Measurements from ENCODE around the gene FARSB. TPM values are rescaled to one million over a fixed set of nuclear protein-coding genes. Genes with fewer than 3 reads are reported as not detected.

FARSB gene
- total RNA-seq, 2 experiments from 2014 or later, result 68.3 to 68.6 TPM

DNA sequence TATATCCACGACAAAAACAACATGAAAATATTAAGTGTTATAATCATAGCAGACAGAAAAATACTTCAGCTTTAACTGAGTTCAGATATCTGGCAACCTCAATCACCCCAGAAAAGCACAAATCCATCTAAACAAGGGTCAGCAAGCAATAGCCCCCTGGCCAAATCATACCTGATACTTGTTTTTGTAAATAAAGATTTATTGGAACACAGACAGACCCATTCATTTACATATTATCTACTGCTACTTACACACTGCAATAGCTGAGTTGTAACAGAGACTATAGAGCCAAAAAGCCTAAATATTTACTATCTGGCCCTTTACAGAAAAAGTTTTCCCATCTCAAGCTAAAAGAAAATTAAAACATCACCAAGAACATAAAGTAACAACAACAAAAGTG is 12.8 kb downstream of the FARSB start:
- no peak for DNase-seq

DNA sequence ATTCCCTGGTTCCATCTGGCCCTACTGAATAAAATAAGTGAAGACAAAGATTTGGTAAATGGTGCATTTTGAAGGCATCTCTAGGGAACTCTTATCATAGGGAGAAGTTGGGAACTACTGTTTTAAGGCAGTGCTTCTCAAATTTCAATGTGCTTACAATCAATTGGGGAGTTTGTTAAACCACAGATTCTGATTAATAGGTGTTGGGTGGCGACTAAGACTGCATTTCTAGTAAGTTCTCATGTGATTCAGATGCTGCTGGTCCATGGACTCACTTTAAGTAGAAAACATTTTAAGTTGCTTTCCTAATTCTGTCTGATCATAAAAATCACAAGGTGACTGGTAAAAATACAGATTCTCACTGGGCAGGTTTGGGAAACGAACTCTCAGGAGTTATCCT is 14.6 kb downstream of the FARSB start:
- Mint-ChIP-seq H3K36me3 (peaks cover 46% of the 10 kb centered on the region), H3K9me3 (no peaks in the 10 kb centered on the region), H3K27me3 (no peaks in the 10 kb centered on the region), H3K4me3 (no peak overlapping the region), H3K4me1 (peaks cover 18% of the 10 kb centered on the region), H3K27ac (no peak overlapping the region)
- DNase-seq, result no peak

More for the DNA sequence above, 12.8 kb downstream of the FARSB start:
- H3K27ac Mint-ChIP-seq, result no peak overlapping the region
- H3K4me3 Mint-ChIP-seq, result no peak overlapping the region
- no peaks in the 10 kb centered on the region for H3K27me3 Mint-ChIP-seq
- H3K9me3 Mint-ChIP-seq, result no peaks in the 10 kb centered on the region
- H3K36me3 Mint-ChIP-seq, result peaks cover 44% of the 10 kb centered on the region
- peaks cover 20% of the 10 kb centered on the region for H3K4me1 Mint-ChIP-seq

DNA sequence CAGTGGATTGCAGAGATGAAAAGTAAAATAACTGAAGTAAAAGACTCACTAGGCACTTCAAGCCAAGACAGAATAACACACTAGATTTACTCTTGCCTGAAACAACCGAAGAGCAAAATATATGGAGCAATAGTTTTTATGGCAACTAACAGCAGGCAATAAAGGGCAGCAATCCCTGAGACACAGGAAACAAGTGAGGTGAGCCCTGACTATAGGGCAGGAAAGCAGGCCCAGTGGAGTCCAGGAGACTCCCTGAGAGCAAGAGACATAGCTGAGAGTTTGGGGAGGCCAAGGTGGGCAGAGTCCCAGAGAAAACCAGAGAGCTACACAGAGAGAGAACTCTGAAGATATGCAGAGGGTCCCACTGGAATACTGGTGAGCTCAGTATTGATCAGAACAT is 18.8 kb downstream of the FARSB start:
- no peak overlapping the region for H3K27ac Mint-ChIP-seq
- no peak overlapping the region for H3K4me3 Mint-ChIP-seq
- peaks cover 7% of the 10 kb centered on the region for H3K4me1 Mint-ChIP-seq
- DNase-seq, result no peak
- peaks cover 40% of the 10 kb centered on the region for H3K36me3 Mint-ChIP-seq
- H3K9me3 Mint-ChIP-seq, result no peaks in the 10 kb centered on the region
- no peaks in the 10 kb centered on the region for H3K27me3 Mint-ChIP-seq

DNA sequence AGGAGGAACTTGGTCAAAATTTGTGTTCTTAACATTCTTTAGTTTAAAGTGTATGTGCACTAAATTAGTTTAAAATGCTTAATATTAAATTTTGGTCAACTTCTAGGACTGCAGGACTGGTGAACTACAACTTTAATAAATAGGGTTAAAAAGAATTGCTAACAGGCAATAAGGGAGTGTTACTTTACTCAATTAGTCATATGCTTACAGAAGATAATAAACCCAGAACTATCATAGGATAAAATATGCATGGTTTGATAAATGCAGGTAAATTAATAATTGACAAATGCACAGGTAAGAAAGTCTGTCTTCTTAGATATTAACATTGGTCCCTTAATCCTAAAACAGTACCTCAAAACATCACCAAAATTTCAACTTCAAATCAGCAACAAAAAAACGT is 20.6 kb downstream of the FARSB start:
- H3K4me1 Mint-ChIP-seq, result peaks cover 7% of the 10 kb centered on the region
- no peaks in the 10 kb centered on the region for H3K27me3 Mint-ChIP-seq
- H3K36me3 Mint-ChIP-seq, result peaks cover 36% of the 10 kb centered on the region
- H3K27ac Mint-ChIP-seq, result no peak overlapping the region
- no peak overlapping the region for H3K4me3 Mint-ChIP-seq
- no peak for DNase-seq
- H3K9me3 Mint-ChIP-seq, result no peaks in the 10 kb centered on the region

DNA sequence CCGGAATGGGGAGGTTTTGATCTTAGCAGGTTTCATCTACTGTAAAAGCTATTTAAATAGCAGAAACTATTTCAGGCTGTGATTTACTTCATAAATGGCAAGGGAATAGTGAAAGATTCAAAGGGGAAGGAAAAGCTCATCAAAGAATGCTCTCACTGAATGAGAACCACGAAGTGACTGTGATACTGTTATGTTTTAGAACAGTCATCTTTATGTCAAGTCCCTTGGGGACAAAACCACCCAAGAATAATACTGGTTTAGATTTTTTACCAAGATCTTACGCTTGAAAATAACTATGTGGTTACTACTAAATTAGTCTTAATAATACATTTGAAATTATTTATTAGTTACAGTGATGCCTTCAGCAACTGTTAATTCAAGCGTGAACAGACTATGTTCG is 28.1 kb downstream of the FARSB start:
- no peak overlapping the region for H3K4me3 Mint-ChIP-seq

DNA sequence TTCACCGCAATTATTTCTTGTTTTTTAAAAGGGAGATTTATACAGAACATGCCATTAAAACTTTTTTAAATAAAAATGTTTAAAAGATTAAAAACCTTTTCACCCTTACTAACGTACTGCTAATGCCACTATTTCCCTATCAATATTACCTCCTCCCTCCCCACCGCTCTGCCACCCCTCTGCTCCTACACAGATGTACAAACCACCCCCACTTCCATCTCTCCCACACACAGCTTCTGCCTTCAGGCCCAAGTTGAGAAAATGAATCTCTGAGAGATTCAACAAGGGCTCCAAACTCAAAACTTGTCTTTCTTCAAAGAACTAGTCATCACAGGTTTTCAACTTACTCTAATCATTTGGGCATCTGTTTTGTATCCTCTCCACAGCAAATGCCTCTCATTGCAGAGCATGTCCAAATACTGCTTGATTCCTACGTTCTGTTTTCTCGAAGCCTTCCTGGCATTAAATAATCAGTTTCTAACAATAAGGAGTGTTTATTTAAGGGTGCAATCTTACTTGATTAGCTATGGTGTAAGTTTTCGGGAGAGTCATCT is 32.1 kb downstream of the FARSB start:
- no peak overlapping the region for H3K27ac Mint-ChIP-seq
- H3K36me3 Mint-ChIP-seq, result peaks cover 27% of the 10 kb centered on the region
- H3K27me3 Mint-ChIP-seq, result no peaks in the 10 kb centered on the region
- no peak for DNase-seq
- H3K4me3 Mint-ChIP-seq, result no peak overlapping the region
- H3K4me1 Mint-ChIP-seq, result no peaks in the 10 kb centered on the region
- H3K9me3 Mint-ChIP-seq, result no peaks in the 10 kb centered on the region

More for the DNA sequence above, 28.1 kb downstream of the FARSB start:
- Mint-ChIP-seq H3K27me3 (no peaks in the 10 kb centered on the region), H3K4me1 (no peaks in the 10 kb centered on the region), H3K27ac (no peak overlapping the region), H3K36me3 (peaks cover 37% of the 10 kb centered on the region), H3K9me3 (no peaks in the 10 kb centered on the region)
- DNase-seq, result no peak

DNA sequence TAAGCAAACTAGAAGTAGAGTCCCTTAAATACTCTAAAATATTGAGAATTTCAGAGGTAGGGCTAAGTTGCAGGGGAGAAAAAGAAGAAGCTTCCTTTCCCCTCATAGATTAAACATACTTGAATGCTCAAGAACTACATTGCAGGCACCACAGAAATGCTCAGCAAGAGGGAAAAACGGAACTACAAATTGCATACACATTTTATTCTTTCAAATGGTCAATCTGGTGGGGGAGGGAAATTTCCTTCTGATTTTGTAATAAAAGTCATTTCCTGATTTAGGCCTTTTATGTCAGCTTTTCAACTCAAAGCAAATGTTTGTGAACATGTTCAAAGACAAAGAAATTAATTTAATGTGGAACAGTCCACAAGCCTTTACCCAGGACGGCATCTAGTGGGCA is 33.0 kb downstream of the FARSB start:
- no peak for DNase-seq
- Mint-ChIP-seq H3K9me3 (no peaks in the 10 kb centered on the region), H3K27me3 (no peaks in the 10 kb centered on the region), H3K27ac (no peak overlapping the region), H3K4me3 (no peak overlapping the region), H3K36me3 (peaks cover 28% of the 10 kb centered on the region), H3K4me1 (no peaks in the 10 kb centered on the region)

DNA sequence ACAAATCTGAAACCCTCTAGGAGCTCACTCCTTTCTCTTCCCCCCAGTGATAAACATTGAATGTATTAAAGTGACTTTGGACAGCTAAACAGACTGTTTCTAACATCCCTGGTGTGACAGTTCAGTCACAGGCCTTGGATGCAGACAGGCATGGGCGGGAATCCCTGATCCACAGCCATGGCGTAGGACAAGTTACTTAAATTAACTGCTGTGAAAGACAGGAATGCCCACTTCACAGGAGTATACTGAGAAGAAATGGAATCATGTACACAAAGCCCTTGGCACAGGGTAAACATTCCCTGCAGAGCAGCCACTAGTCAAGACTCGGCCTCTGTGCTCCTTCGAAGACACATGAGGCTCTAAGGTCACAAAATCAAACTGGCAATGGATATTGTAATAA is 34.0 kb downstream of the FARSB start:
- Mint-ChIP-seq H3K27me3 (no peaks in the 10 kb centered on the region), H3K9me3 (no peaks in the 10 kb centered on the region), H3K36me3 (peaks cover 20% of the 10 kb centered on the region), H3K4me3 (no peak overlapping the region), H3K27ac (peak overlapping the region; percentile 12), H3K4me1 (no peaks in the 10 kb centered on the region)
- DNase-seq, result no peak

DNA sequence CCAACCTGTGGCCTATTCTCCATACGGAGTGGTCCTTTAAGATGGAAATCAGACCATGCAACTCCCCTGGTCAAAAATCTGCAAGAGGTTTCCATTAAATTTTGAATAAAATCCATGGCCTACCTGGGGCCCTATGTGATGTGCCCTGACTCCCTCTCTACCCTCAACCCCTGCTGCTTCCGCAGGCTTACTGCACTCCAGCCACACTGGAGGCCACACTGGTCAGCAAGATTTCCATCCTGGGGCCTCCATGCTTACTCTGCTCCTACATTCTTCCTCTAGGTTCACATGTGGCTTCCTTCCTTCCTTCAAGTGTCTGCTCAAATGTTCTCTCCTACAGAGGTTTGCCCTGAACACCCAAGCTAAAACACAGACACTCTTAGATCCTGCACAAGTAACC is 40.6 kb downstream of the FARSB start:
- no peak overlapping the region for H3K4me3 Mint-ChIP-seq
- H3K27me3 Mint-ChIP-seq, result no peaks in the 10 kb centered on the region
- no peak for DNase-seq
- peaks cover 3% of the 10 kb centered on the region for H3K4me1 Mint-ChIP-seq
- H3K36me3 Mint-ChIP-seq, result peaks cover 13% of the 10 kb centered on the region
- no peak overlapping the region for H3K27ac Mint-ChIP-seq
- H3K9me3 Mint-ChIP-seq, result no peaks in the 10 kb centered on the region

DNA sequence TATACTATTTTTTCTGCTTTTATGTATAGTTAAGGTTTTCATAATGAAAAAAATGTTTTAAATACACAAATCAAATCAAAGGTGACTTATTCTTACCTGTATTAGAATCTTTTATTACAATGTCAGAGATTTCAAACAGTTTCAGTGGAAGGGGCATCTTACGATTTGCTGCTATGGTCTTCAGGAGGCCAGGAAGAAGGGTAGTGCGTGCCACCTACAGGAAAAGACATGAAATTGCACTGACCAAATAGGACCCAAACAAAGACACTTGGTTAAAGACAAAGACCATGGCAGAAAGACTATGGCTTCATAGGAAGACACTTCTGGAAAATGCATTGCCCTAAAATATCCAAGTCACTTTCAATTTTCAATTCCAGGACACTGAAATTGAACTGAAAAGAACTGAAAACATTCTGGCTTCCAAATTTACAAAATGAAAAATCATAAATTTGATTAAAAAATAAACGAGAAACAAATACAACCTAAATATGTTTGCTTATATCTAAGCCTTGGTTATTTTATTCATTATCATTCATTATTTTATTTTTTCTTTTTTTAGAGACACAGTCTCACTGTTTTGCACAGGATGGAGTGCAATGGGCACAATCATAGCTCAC is 42.1 kb downstream of the FARSB start:
- no peaks in the 10 kb centered on the region for H3K27me3 Mint-ChIP-seq
- DNase-seq, result no peak
- H3K27ac Mint-ChIP-seq, result no peak overlapping the region
- no peak overlapping the region for H3K4me3 Mint-ChIP-seq
- no peaks in the 10 kb centered on the region for H3K9me3 Mint-ChIP-seq
- peaks cover 3% of the 10 kb centered on the region for H3K4me1 Mint-ChIP-seq
- H3K36me3 Mint-ChIP-seq, result peaks cover 13% of the 10 kb centered on the region

DNA sequence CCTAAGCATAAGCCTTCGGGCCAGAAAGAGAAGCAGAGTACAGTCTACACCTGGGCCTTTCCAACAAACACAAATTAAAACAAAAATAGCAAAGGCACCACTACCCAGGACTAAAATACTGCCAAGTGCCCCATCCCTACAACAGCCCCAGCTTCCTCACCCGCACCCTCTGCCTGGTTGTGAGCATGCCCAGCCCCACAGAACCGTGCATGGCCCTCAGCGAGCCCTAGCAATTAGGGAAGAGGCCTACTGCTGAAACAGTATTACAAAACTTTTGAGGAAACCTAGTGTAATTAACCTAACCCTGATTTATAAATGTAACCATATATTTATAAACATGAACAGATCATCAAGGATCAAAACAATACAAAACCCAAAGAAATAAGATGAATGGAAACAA is 44.2 kb downstream of the FARSB start:
- H3K36me3 Mint-ChIP-seq, result peaks cover 15% of the 10 kb centered on the region
- no peak overlapping the region for H3K4me3 Mint-ChIP-seq
- no peaks in the 10 kb centered on the region for H3K9me3 Mint-ChIP-seq

DNA sequence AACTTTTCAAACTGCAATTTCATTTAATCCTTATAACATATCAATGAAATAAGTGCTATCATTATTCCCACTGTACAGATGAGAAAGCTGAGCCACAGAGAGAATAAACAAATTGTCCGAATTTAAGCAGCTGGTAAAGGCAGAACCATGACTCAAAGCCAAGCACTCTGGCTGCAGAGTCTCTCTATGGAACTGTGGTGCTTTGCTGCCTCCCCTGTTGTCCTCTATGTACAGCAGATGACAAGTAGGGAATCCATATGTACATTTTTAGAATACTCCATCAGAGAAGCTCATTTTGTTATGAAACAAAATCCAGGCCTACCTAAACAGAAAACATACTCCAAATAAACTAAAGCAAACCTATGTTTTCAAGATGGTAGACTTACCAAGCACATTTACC is 45.1 kb downstream of the FARSB start:
- Mint-ChIP-seq H3K4me1 (peaks cover 3% of the 10 kb centered on the region), H3K9me3 (no peaks in the 10 kb centered on the region), H3K27ac (no peak overlapping the region), H3K36me3 (peaks cover 15% of the 10 kb centered on the region), H3K27me3 (no peaks in the 10 kb centered on the region), H3K4me3 (no peak overlapping the region)
- no peak for DNase-seq

More for the DNA sequence above, 44.2 kb downstream of the FARSB start:
- no peaks in the 10 kb centered on the region for H3K27me3 Mint-ChIP-seq
- DNase-seq, result no peak
- H3K27ac Mint-ChIP-seq, result no peak overlapping the region
- H3K4me1 Mint-ChIP-seq, result peaks cover 3% of the 10 kb centered on the region

DNA sequence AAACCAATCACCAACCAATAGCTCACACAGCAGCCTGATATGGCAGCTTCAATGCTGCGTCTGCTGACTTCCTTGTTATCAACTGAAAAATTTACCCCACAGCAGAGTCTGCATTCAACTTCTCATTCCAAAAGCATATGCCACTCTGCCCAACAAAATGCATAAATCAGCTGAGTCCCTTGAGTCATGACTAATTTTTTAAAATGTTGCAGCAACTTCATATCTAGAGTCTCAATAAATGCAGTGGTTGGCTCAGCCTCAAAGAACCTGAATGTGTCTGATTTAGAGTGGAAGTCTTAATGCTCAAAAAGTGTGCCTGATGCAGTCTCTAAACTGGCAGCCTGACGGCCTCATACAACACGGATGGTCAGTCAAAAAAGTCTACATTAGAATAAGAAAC is 46.5 kb downstream of the FARSB start:
- Mint-ChIP-seq H3K4me1 (no peaks in the 10 kb centered on the region), H3K4me3 (no peak overlapping the region), H3K27ac (no peak overlapping the region), H3K27me3 (no peaks in the 10 kb centered on the region), H3K9me3 (no peaks in the 10 kb centered on the region), H3K36me3 (peaks cover 15% of the 10 kb centered on the region)
- DNase-seq, result no peak

DNA sequence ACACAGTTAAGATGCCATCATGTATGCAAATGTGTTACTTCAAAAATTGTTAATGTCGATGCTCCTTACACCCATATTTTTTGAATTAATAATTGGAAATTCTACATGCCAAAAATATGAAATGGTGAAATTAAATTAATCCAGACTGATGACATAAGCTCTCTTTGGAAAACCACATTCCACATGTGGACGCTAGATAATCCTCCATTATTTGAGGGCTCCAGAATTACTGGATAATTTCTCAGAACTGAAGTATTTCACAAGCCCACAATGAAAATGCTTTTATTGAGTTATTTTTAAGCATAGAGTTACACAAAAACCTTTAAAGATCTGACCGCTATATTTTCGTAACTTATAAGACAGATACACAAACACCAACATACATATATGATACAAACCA is 47.8 kb downstream of the FARSB start:
- no peak for DNase-seq
- Mint-ChIP-seq H3K4me3 (no peak overlapping the region), H3K4me1 (no peaks in the 10 kb centered on the region), H3K27ac (no peak overlapping the region), H3K36me3 (peaks cover 19% of the 10 kb centered on the region), H3K9me3 (no peaks in the 10 kb centered on the region), H3K27me3 (no peaks in the 10 kb centered on the region)

DNA sequence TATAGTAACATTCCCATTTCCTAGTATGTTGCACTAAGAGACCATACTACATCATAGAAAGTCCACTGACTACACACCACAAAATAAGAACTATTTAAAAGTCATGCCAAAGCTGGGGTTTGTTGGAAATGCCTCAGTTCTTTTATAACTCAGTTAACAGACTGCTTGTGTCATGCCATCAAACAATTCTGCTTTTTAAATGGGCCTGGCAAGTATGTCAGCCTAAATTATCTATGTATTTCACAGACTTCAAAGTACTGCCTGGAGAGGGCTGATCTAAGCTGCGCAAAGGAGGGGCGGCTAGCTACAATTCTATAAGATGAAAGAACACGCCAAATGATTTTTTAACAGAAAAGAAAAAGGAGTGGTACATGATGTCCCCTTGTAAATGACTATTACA is 49.6 kb downstream of the FARSB start:
- no peak for DNase-seq
- Mint-ChIP-seq H3K4me3 (no peak overlapping the region), H3K27ac (no peak overlapping the region), H3K27me3 (no peaks in the 10 kb centered on the region), H3K9me3 (no peaks in the 10 kb centered on the region), H3K36me3 (peaks cover 19% of the 10 kb centered on the region), H3K4me1 (no peaks in the 10 kb centered on the region)

DNA sequence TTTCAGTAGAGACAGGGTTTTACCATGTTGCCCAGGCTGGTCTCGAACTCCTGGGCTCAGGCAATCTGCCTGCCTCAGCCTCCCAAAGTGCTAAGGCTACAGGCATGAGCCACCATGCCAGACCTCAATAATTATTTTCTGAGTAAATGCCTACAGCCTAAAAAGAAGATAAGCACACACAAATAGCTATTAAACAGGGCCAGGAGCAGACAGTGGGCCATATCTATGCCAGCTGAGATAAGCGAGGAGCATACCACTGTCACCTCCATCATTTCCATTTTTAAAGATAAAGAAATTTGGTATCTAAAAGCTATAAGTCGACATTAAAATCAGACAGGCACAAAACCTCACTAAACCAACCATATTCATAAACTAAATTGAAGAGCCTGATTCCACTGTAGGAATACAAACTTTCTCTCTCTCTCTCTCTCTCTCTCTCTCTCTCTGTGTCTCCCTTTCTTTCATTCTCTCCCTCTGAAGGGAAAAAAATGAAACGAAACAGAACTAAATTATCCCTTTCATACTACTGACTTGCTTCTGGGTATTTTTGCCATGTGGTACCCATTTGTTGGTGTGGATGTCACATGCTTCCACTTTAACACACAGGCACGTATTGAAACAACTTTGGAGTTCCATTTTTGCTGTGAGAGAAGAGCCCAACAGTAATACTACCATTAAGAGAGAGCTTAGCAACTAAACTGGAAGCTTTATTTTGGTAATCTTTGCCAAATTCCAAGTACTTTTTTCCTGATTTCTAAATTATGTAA is 51.0 kb downstream of the FARSB start:
- DNase-seq, result no peak
- Mint-ChIP-seq H3K4me3 (no peak overlapping the region), H3K9me3 (no peaks in the 10 kb centered on the region), H3K36me3 (peaks cover 22% of the 10 kb centered on the region), H3K27ac (peak overlapping the region; percentile 2), H3K27me3 (no peaks in the 10 kb centered on the region), H3K4me1 (peaks cover 7% of the 10 kb centered on the region)

All from activated naive CD8-positive, alpha-beta T cell treated with anti-CD3 and anti-CD28 coated beads for 36 hours (primary cell).